Panc1 (cell line): Measurements from ENCODE around the gene HNF4A.

Source experiments
- CTCF ChIP-seq: fragments of 450-650 bp; IDR thresholded peaks from 2 replicates; pipeline ENCODE4 v1.5.1; 2017; ENCODE audit warnings: mild to moderate bottlenecking
- POLR2AphosphoS5 ChIP-seq: IDR thresholded peaks from 2 replicates; pipeline ENCODE4 v1.6.1; 2012; ENCODE audit warnings: mild to moderate bottlenecking, low read depth, low read length, moderate library complexity
- REST ChIP-seq, 2 experiments: IDR thresholded peaks; 2 replicates each; pipeline ENCODE4 v1.6.1; 2011 to 2012; ENCODE audit warnings: low read depth in 2 of 2, control low read depth in 1 of 2, low read length in 1 of 2, mild to moderate bottlenecking in 1 of 2, moderate library complexity in 1 of 2; ENCODE audit not compliant: insufficient read depth in 1 of 2
- SIN3A ChIP-seq: IDR thresholded peaks from 2 replicates; pipeline ENCODE4 v1.6.1; 2012; ENCODE audit warnings: low read depth, mild to moderate bottlenecking, low read length, moderate library complexity, borderline replicate concordance; ENCODE audit not compliant: insufficient read depth
- TCF7L2 ChIP-seq: IDR thresholded peaks from 2 replicates; pipeline ENCODE4 v1.6.1; 2011; ENCODE audit warnings: mild to moderate bottlenecking, low read depth, low read length, inconsistent platforms

GRCh38 chr20:44438782-44439181 lies 83.3 kb downstream of the HNF4A start:
- no peak for TF ChIP-seq CTCF
- no peak for TF ChIP-seq TCF7L2
- no peak for TF ChIP-seq POLR2AphosphoS5
- no peak for TF ChIP-seq SIN3A
- TF ChIP-seq REST (IDR thresholded peaks at IDR 0.05; ENCODE audit: insufficient read depth in 1 of 2, low read depth in 2 of 2, low read length in 1 of 2): no peak
